ENCODE results near the gene SBF2. TPM values are rescaled to one million over a fixed set of nuclear protein-coding genes. Genes with fewer than 3 reads are reported as not detected.

Gene SBF2
- polyA plus RNA-seq, 1 donor (not counting 4 experiments of a cell fraction or from before 2014, with no cell fraction given): 24.5 TPM

- H3K27me3 ChIP-seq (ENCODE audit: control insufficient read depth, extremely low read depth, insufficient read depth, low read length): no peaks in the 10 kb centered on the region
- peaks cover 0 to 3% of the 10 kb centered on the region in 2 experiments for H3K36me3 ChIP-seq (ENCODE audit: control insufficient read depth in 2 of 2, extremely low read depth in 1 of 2, insufficient read depth in 2 of 2, low read length in 2 of 2)
- peaks cover 14% of the 10 kb centered on the region for H3K4me1 ChIP-seq (ENCODE audit: control insufficient read depth, extremely low read depth, insufficient read depth, low read length)
- no peak for TF ChIP-seq CTCF (optimal IDR thresholded peaks at IDR 0.05 in 1 of 3, IDR thresholded peaks at IDR 0.05 in 1 of 3, conservative IDR thresholded peaks at IDR 0.05 in 1 of 3; ENCODE audit: extremely low read depth in 1 of 3, insufficient read depth in 2 of 3, low read length in 3 of 3)
- no peak for TF ChIP-seq EZH2 (IDR thresholded peaks at IDR 0.05; ENCODE audit: low read length)
- dilution Hi-C loops (cut with MboI; ENCODE audit: extremely low pct_ligation_motif_present, low sequenced_read_pairs): no loop called here
- H3K27ac ChIP-seq (ENCODE audit: control insufficient read depth, insufficient read depth, low read length): no peak overlapping the region
- no peaks in the 10 kb centered on the region for H4K20me1 ChIP-seq (ENCODE audit: control insufficient read depth, extremely low read depth, insufficient read depth, low read length)
- H3K9ac ChIP-seq (ENCODE audit: control insufficient read depth, extremely low read depth, insufficient read depth, low read length): no peak overlapping the region
- no peaks in the 10 kb centered on the region for H3K9me1 ChIP-seq (ENCODE audit: control insufficient read depth, extremely low read depth, insufficient read depth, low read length)
- no peak overlapping the region for H2AFZ ChIP-seq (ENCODE audit: control insufficient read depth, low read length)
- H3K4me2 ChIP-seq (ENCODE audit: control insufficient read depth, extremely low read depth, insufficient read depth, low read depth, low read length): no peak overlapping the region
- H3K4me3 ChIP-seq (ENCODE audit: control insufficient read depth in 2 of 3, extremely low read depth in 1 of 3, insufficient read depth in 2 of 3, low read depth in 1 of 3, low read length in 3 of 3): no peak overlapping the region
- FAIRE-seq: no peak
- no peak for DNase-seq (ENCODE audit: low read depth, low spot score)
- H3K79me2 ChIP-seq (ENCODE audit: control insufficient read depth, insufficient read depth, low read length): no peaks in the 10 kb centered on the region
- H3K9me3 ChIP-seq (ENCODE audit: control insufficient read depth, low read depth, low read length): no peaks in the 10 kb centered on the region
Observed at GRCh38 chr11:9834291-9834690, 459.7 kb downstream of the SBF2 start.

GRCh38 chr11:9831122-9831521, 462.9 kb downstream of the SBF2 start:
- Histone ChIP-seq H3K4me1 (ENCODE audit: control insufficient read depth, extremely low read depth, insufficient read depth, low read length) (no peaks in the 10 kb centered on the region), H3K9me1 (ENCODE audit: control insufficient read depth, extremely low read depth, insufficient read depth, low read length) (no peaks in the 10 kb centered on the region), H3K9ac (ENCODE audit: control insufficient read depth, extremely low read depth, insufficient read depth, low read length) (no peak overlapping the region), H3K27ac (ENCODE audit: control insufficient read depth, insufficient read depth, low read length) (no peak overlapping the region), H2AFZ (ENCODE audit: control insufficient read depth, low read length) (no peak overlapping the region), H3K4me2 (ENCODE audit: control insufficient read depth, extremely low read depth, insufficient read depth, low read depth, low read length) (no peak overlapping the region), H3K27me3 (ENCODE audit: control insufficient read depth, extremely low read depth, insufficient read depth, low read length) (no peaks in the 10 kb centered on the region), H4K20me1 (ENCODE audit: control insufficient read depth, extremely low read depth, insufficient read depth, low read length) (no peaks in the 10 kb centered on the region), H3K79me2 (ENCODE audit: control insufficient read depth, insufficient read depth, low read length) (no peaks in the 10 kb centered on the region), H3K36me3 (ENCODE audit: control insufficient read depth in 2 of 2, extremely low read depth in 1 of 2, insufficient read depth in 2 of 2, low read length in 2 of 2) (peaks cover 0 to 3% of the 10 kb centered on the region in 2 experiments), H3K4me3 (ENCODE audit: control insufficient read depth in 2 of 3, extremely low read depth in 1 of 3, insufficient read depth in 2 of 3, low read depth in 1 of 3, low read length in 3 of 3) (no peak overlapping the region), H3K9me3 (ENCODE audit: control insufficient read depth, low read depth, low read length) (no peaks in the 10 kb centered on the region)
- dilution Hi-C loops (cut with MboI; ENCODE audit: extremely low pct_ligation_motif_present, low sequenced_read_pairs): no loop called here
- DNase-seq (ENCODE audit: low read depth, low spot score): no peak
- no peak for FAIRE-seq
- no peak for TF ChIP-seq CTCF (optimal IDR thresholded peaks at IDR 0.05 in 1 of 3, IDR thresholded peaks at IDR 0.05 in 1 of 3, conservative IDR thresholded peaks at IDR 0.05 in 1 of 3; ENCODE audit: extremely low read depth in 1 of 3, insufficient read depth in 2 of 3, low read length in 3 of 3)
- TF ChIP-seq EZH2 (IDR thresholded peaks at IDR 0.05; ENCODE audit: low read length): no peak

All from keratinocyte (primary cell).